GM12878 (cell line): ENCODE results near the gene CPSF4. TPM values are rescaled to one million over a fixed set of nuclear protein-coding genes. Genes with fewer than 3 reads are reported as not detected.

Source experiments
- ATAC-seq: fragments of 200-7000 bp; cut with Tn5 transposase; 3 replicates; pipeline ENCODE4 v1.9.1; 2020; ENCODE audit warnings: mild to moderate bottlenecking, moderate library complexity
- BruUV-seq: library from RNA; stranded (reverse); fragments of 400-500 nt; replicated peaks from 2 replicates; lab custom pipeline; 2021; lab: Mats Ljungman, UMichigan
- CTCF ChIA-PET: fragments of 300-600 bp; sonication (Branson Sonifier 250); formaldehyde crosslinking; extraction: SDS; loops from one replicate; lab custom pipeline; 2021; ENCODE audit warnings: inconsistent platforms; lab: Yijun Ruan, JAX
- POLR2A ChIA-PET: fragments of 350-600 bp; formaldehyde crosslinking; extraction: SDS; loops from one replicate; lab custom pipeline; 2021; ENCODE audit warnings: inconsistent platforms; lab: Charles Lee
- RAD21 ChIA-PET: fragments of 300-600 bp; sonication (Branson Sonifier 250); formaldehyde crosslinking; loops from one replicate; lab custom pipeline; 2023; ENCODE audit warnings: antibody characterized with exemption; ENCODE audit not compliant: unreplicated experiment; lab: Charles Lee
- SMC1A ChIA-PET: fragments of 300-600 bp; sonication (Branson Sonifier 250); formaldehyde crosslinking; loops from one replicate; lab custom pipeline; 2023; ENCODE audit not compliant: unreplicated experiment, uncharacterized antibody; lab: Charles Lee
- DNase-seq: peaks from one replicate; pipeline ENCODE4 v3.0.0-alpha.2; 2011; ENCODE audit warnings: low read depth, low spot score
- FAIRE-seq: peaks from 3 replicates; lab custom pipeline; 2011; peaks lifted over from hg19 to GRCh38; lab: Jason Lieb, UNC
- H2AFZ ChIP-seq: 2 replicates; pipeline ENCODE4 v1.6.0; 2011; ENCODE audit warnings: low read depth, low read length, control low read depth; ENCODE audit not compliant: control insufficient read depth
- H3K27ac ChIP-seq: 2 replicates; pipeline ENCODE4 v1.5.1; 2011; ENCODE audit warnings: control low read depth; ENCODE audit not compliant: control insufficient read depth, insufficient read depth
- H3K27me3 ChIP-seq, 2 experiments: replicated peaks in 1 of 2; 2 replicates each; pipeline versions ENCODE4 v1.6.0 to v1.6.1; 2011; ENCODE audit warnings: low read length in 1 of 2; ENCODE audit not compliant: control insufficient read depth in 2 of 2, insufficient read depth in 2 of 2
- H3K36me3 ChIP-seq, 2 experiments: 2 replicates each; pipeline ENCODE4 v1.5.1; 2011; ENCODE audit warnings: low read length in 1 of 2; ENCODE audit not compliant: control insufficient read depth in 2 of 2, insufficient read depth in 2 of 2
- H3K4me1 ChIP-seq: 2 replicates; pipeline ENCODE4 v1.6.1; 2011; ENCODE audit warnings: mild to moderate bottlenecking, low read length, moderate library complexity, mixed read lengths; ENCODE audit not compliant: control insufficient read depth, insufficient read depth
- H3K4me2 ChIP-seq: 2 replicates; pipeline ENCODE4 v1.6.0; 2011; ENCODE audit warnings: control low read depth; ENCODE audit not compliant: control insufficient read depth, insufficient read depth
- H3K4me3 ChIP-seq: fragments of 200-600 bp; sonication (generic); 2 replicates; pipeline ENCODE4 v1.5.1; 2016
- H3K79me2 ChIP-seq: 2 replicates; pipeline ENCODE4 v1.6.0; 2011; ENCODE audit warnings: low read length; ENCODE audit not compliant: control insufficient read depth, insufficient read depth
- H3K9ac ChIP-seq: 2 replicates; pipeline ENCODE4 v1.8.0; 2011; ENCODE audit warnings: low read length, control low read depth, mixed read lengths; ENCODE audit not compliant: control insufficient read depth, insufficient read depth
- H3K9me3 ChIP-seq: replicated peaks from 3 replicates; pipeline ENCODE4 v1.5.1; 2011; ENCODE audit warnings: mild to moderate bottlenecking, low read length; ENCODE audit not compliant: control insufficient read depth, insufficient read depth
- H4K20me1 ChIP-seq: 2 replicates; pipeline ENCODE4 v1.6.0; 2011; ENCODE audit not compliant: control insufficient read depth, insufficient read depth
- BHLHE40 ChIP-seq, 2 experiments: fragments of 450-650 bp in 1 of 2; IDR thresholded peaks; 2 replicates each; pipeline ENCODE4 v1.6.1; 2011 to 2017; ENCODE audit warnings: low read depth in 2 of 2, borderline replicate concordance in 1 of 2, improper control_type of control experiment in 1 of 2, low read length in 1 of 2, mild to moderate bottlenecking in 1 of 2
- CBX5 ChIP-seq: sonication (generic); IDR thresholded peaks from 2 replicates; pipeline ENCODE4 v1.6.1; 2016; ENCODE audit warnings: low read depth, moderate library complexity, mild to moderate bottlenecking, inconsistent platforms
- KLF5 ChIP-seq: fragments of 450-650 bp; IDR thresholded peaks from 2 replicates; pipeline ENCODE4 v1.6.1; 2014; ENCODE audit warnings: mild to moderate bottlenecking; ENCODE audit not compliant: partially characterized antibody
- NFIC ChIP-seq: IDR thresholded peaks from 2 replicates; pipeline ENCODE4 v1.6.1; 2012; ENCODE audit warnings: low read depth, mild to moderate bottlenecking, inconsistent platforms, low read length, moderate library complexity
- POLR2AphosphoS5 ChIP-seq: IDR thresholded peaks from 2 replicates; pipeline ENCODE4 v1.6.1; 2011; ENCODE audit warnings: mild to moderate bottlenecking, low read length, inconsistent platforms
- REST ChIP-seq: IDR thresholded peaks from 2 replicates; pipeline ENCODE4 v1.6.1; 2012; ENCODE audit warnings: mild to moderate bottlenecking, low read depth, low read length
- RUNX3 ChIP-seq: IDR thresholded peaks from 2 replicates; pipeline ENCODE4 v1.6.1; 2012; ENCODE audit warnings: low read length, inconsistent platforms
- SKIL ChIP-seq: fragments of 450-650 bp; IDR thresholded peaks from 2 replicates; pipeline ENCODE4 v1.6.1; 2017; ENCODE audit warnings: mild to moderate bottlenecking, low read depth, inconsistent platforms; ENCODE audit not compliant: poor library complexity, severe bottlenecking
- SREBF2 ChIP-seq: IDR thresholded peaks from 2 replicates; pipeline ENCODE4 v1.6.1; 2012; ENCODE audit warnings: mild to moderate bottlenecking, low read length
- WGBS: methylation state at CpG from one replicate; pipeline ENCODE4 v1.1.6; 2016; ENCODE audit warnings: low lambda C conversion rate; ENCODE audit not compliant: insufficient replicate concordance, insufficient coverage; ENCODE audit errors: missing lambda C conversion rate; 5-methylcytosine and 5-hydroxymethylcytosine counted together
- in situ Hi-C: fragments of 300-500 bp; cut with MboI; formaldehyde crosslinking; loops from 9 replicates; pipeline ENCODE4 v1.14.3; 2018; ENCODE audit warnings: mixed read lengths
- intact Hi-C: fragments of 100-400 bp; cut with micrococcal nuclease; formaldehyde crosslinking; loops from one replicate; pipeline ENCODE4 v1.14.2; 2022; ENCODE audit not compliant: unreplicated experiment
- polyA plus RNA-seq, 11 experiments: library from polyadenylated mRNA; depleted of rRNA in 4 of 11; unstranded in 6 of 11; stranded (reverse) in 5 of 11; fragments of >200 nt; fragmentation: Nextera tagmentation in 4 of 11; fragmentation: Illumina TruSeq in 1 of 11; extraction: Ambion mirVana in 4 of 11; extraction: Trizol in 1 of 11; gene quantifications; 1 replicate in 1 of 11; 2 replicates in 10 of 11; pipeline versions ENCODE4 v1.2.1 to v1.2.3, GENCODE V29; 2011 to 2016; ENCODE audit warnings: inconsistent platforms in 2 of 11, missing spikeins in 2 of 11, low read depth in 1 of 11
- total RNA-seq, 4 experiments: library from RNA; depleted of rRNA in 3 of 4; stranded (reverse); fragments of >200 nt in 3 of 4; fragmentation: Illumina TruSeq in 1 of 4; extraction: Trizol in 1 of 4; gene quantifications; 2 replicates each; pipeline versions ENCODE4 v1.2.1 to v1.2.3, GENCODE V29; 2013 to 2021

Gene CPSF4
- total and polyA plus RNA-seq, 10 of the 15 experiments (the other 5 are each of a cell fraction or from before 2014, with no cell fraction given): 13.6 to 70.1 (median 45.0) TPM

GRCh38 chr7:99493823-99494222, 55.1 kb downstream of the CPSF4 start:
- over 99% methylated on average over 6 of the region's 6 CpGs for WGBS
- Histone ChIP-seq H3K27ac (no peak overlapping the region), H3K4me1 (no peaks in the 10 kb centered on the region), H3K27me3 (no peaks in the 10 kb centered on the region), H3K79me2 (peaks cover 32% of the 10 kb centered on the region), H4K20me1 (no peaks in the 10 kb centered on the region)
- ChIA-PET CTCF (no interaction called here), SMC1A (no interaction called here)
- no TSS peak for BruUV-seq
- no peak for ATAC-seq
- peak; percentile 37; the same call in 1 of the 2 replicates for TF ChIP-seq POLR2AphosphoS5
- TF ChIP-seq KLF5: peak; percentile 41
- peak; percentile 78; the same call in 1 of the 2 replicates for TF ChIP-seq CBX5
- TF ChIP-seq SREBF2: no peak
- TF ChIP-seq, all 136 proteins: peak for 3
- FAIRE-seq: no peak
- H2AFZ ChIP-seq: no peak overlapping the region
- no peak overlapping the region for H3K4me3 ChIP-seq
- in situ Hi-C loops (no loop called here), intact Hi-C loops (no loop called here)
- no peak overlapping the region for H3K4me2 ChIP-seq
- peaks cover 27% of the 10 kb centered on the region for H3K9me3 ChIP-seq
- ChIA-PET RAD21 (no interaction called here), POLR2A (no interaction called here)
- H3K9ac ChIP-seq: no peak overlapping the region
- H3K36me3 ChIP-seq: peaks cover 9 to 30% of the 10 kb centered on the region in 2 experiments
- DNase-seq: no peak

GRCh38 chr7:99497766-99498545, 59.2 kb downstream of the CPSF4 start:
- peaks cover 9 to 27% of the 10 kb centered on the region in 2 experiments for H3K36me3 ChIP-seq
- POLR2A ChIA-PET: interaction anchor here (0.6 to 1.4 kb wide), 8 partner anchors 9 to 883 kb away, joined by 3 to 5 read pairs (median 4); partner anchors contain the start of genes BUD31 and PDAP1
- intact Hi-C loops (no loop called here), in situ Hi-C loops (no loop called here)
- BruUV-seq: no TSS peak
- H3K9ac ChIP-seq: peak overlapping the region; percentile 94; the same call in 1 of the 2 replicates
- H3K9me3 ChIP-seq: peaks cover 23% of the 10 kb centered on the region
- RAD21 ChIA-PET: interaction anchor here (1.0 kb wide), 1 partner anchor 25 kb away, joined by 3 read pairs; no protein-coding TSS in a partner anchor
- H3K27ac ChIP-seq: peak overlapping the region; percentile 58
- WGBS: 2% methylated on average over 6 of the region's 6 CpGs
- ATAC-seq: no peak
- H3K4me3 ChIP-seq: peak overlapping the region; percentile 95
- no peak overlapping the region for H2AFZ ChIP-seq
- H3K79me2 ChIP-seq: peaks cover 50% of the 10 kb centered on the region
- SMC1A ChIA-PET: interaction anchor here (0.9 to 1.2 kb wide), 2 partner anchors 10 to 109 kb away, joined by 3 read pairs; no protein-coding TSS in a partner anchor
- FAIRE-seq: no peak
- DNase-seq: no peak
- peak overlapping the region; percentile 94 for H3K4me2 ChIP-seq
- H3K4me1 ChIP-seq: no peaks in the 10 kb centered on the region
- H3K27me3 ChIP-seq: no peaks in the 10 kb centered on the region
- H4K20me1 ChIP-seq: no peaks in the 10 kb centered on the region
- CTCF ChIA-PET: interaction anchor here (1.1 kb wide), 1 partner anchor 11 kb away, joined by 4 read pairs; no protein-coding TSS in a partner anchor
- no peak for TF ChIP-seq REST
- TF ChIP-seq RUNX3: peak; percentile 86
- peak; percentile 48 for TF ChIP-seq SKIL
- 0 out of 2 replicates have a peak, but pooled peaks have one; percentile 22 for TF ChIP-seq NFIC
- no peak for TF ChIP-seq CBX5
- TF ChIP-seq BHLHE40 (IDR thresholded peaks at IDR 0.05; ENCODE audit: borderline replicate concordance in 1 of 2, low read depth in 2 of 2, low read length in 1 of 2): peak in 1 of 2 experiments; percentile 39; a peak in 1 of 4 replicates
